Neuronal stem cell (in vitro differentiated cells): Measurements from ENCODE around the gene GRAMD2A.

Experiments used
- DNase-seq: peaks from one replicate; pipeline ENCODE4 v3.0.0-alpha.2; 2013; ENCODE audit warnings: low spot score
- H2AFZ ChIP-seq: one replicate; pipeline ENCODE4 v1.6.1; 2013; ENCODE audit warnings: mild to moderate bottlenecking, low read length, inconsistent platforms
- H2AK5ac ChIP-seq: 2 replicates; pipeline ENCODE4 v1.6.1; 2013; ENCODE audit warnings: low read depth, mild to moderate bottlenecking, inconsistent platforms, low read length, moderate library complexity, mixed read lengths
- H2BK120ac ChIP-seq: 2 replicates; pipeline ENCODE4 v1.6.1; 2013; ENCODE audit warnings: low read depth, mild to moderate bottlenecking, inconsistent platforms, low read length, moderate library complexity, mixed read lengths
- H2BK12ac ChIP-seq: one replicate; pipeline ENCODE4 v1.6.1; 2013; ENCODE audit warnings: low read length, inconsistent platforms
- H2BK15ac ChIP-seq: 2 replicates; pipeline ENCODE4 v1.6.1; 2013; ENCODE audit warnings: mild to moderate bottlenecking, low read length, inconsistent platforms, mixed read lengths
- H2BK5ac ChIP-seq: one replicate; pipeline ENCODE4 v1.6.1; 2013; ENCODE audit warnings: inconsistent platforms, mild to moderate bottlenecking, low read length, moderate library complexity
- H3K14ac ChIP-seq: one replicate; pipeline ENCODE4 v1.6.1; 2013; ENCODE audit warnings: low read length, inconsistent platforms
- H3K18ac ChIP-seq: 2 replicates; pipeline ENCODE4 v1.6.1; 2013; ENCODE audit warnings: low read length, inconsistent platforms
- H3K23ac ChIP-seq: 2 replicates; pipeline ENCODE4 v1.6.1; 2013; ENCODE audit warnings: low read depth, mild to moderate bottlenecking, mixed read lengths, low read length, inconsistent platforms; ENCODE audit not compliant: poor library complexity
- H3K27ac ChIP-seq: replicated peaks from 3 replicates; pipeline ENCODE4 v1.5.1; 2013; ENCODE audit warnings: low read length, inconsistent platforms
- H3K27me3 ChIP-seq, 3 experiments: 2 replicates each; pipeline ENCODE4 v1.6.1; 2013; ENCODE audit warnings: low read length in 3 of 3, mild to moderate bottlenecking in 2 of 3, inconsistent platforms in 1 of 3, low read depth in 1 of 3, mixed read lengths in 1 of 3, moderate library complexity in 1 of 3; ENCODE audit not compliant: control insufficient read depth in 3 of 3, insufficient read depth in 3 of 3
- H3K36me3 ChIP-seq, 2 donors: replicated peaks in 1 of 2; 2 replicates each; pipeline ENCODE4 v1.6.1; 2013; ENCODE audit warnings: low read length in 2 of 2; ENCODE audit not compliant: control insufficient read depth in 2 of 2, insufficient read depth in 2 of 2
- H3K4ac ChIP-seq: 2 replicates; pipeline ENCODE4 v1.6.1; 2013; ENCODE audit warnings: inconsistent platforms, mild to moderate bottlenecking, low read length, moderate library complexity
- H3K4me1 ChIP-seq, 2 donors: 1 replicate in 1 of 2; 2 replicates in 1 of 2; pipeline ENCODE4 v1.6.1; 2013; ENCODE audit warnings: low read length in 2 of 2, low read depth in 1 of 2; ENCODE audit not compliant: control insufficient read depth in 2 of 2, insufficient read depth in 1 of 2
- H3K4me2 ChIP-seq: one replicate; pipeline ENCODE4 v1.6.1; 2013; ENCODE audit warnings: mild to moderate bottlenecking, low read length, inconsistent platforms; ENCODE audit not compliant: insufficient read depth, poor library complexity, severe bottlenecking
- H3K4me3 ChIP-seq, 2 donors: 2 replicates each; pipeline ENCODE4 v1.5.1; 2013; ENCODE audit warnings: low read length in 2 of 2, mild to moderate bottlenecking in 2 of 2, inconsistent platforms in 1 of 2, moderate library complexity in 1 of 2
- H3K79me1 ChIP-seq: one replicate; pipeline ENCODE4 v1.6.1; 2013; ENCODE audit warnings: low read depth, mild to moderate bottlenecking, inconsistent platforms, low read length, moderate library complexity
- H3K9ac ChIP-seq: one replicate; pipeline ENCODE4 v1.6.1; 2013; ENCODE audit warnings: mild to moderate bottlenecking, low read depth, low read length, inconsistent platforms; ENCODE audit not compliant: poor library complexity
- H3K9me3 ChIP-seq, 2 donors: replicated peaks in 1 of 2; 2 replicates each; pipeline versions ENCODE3 to v1.6.1; 2013; ENCODE audit warnings: low read length in 2 of 2, mild to moderate bottlenecking in 2 of 2, inconsistent platforms in 1 of 2, low read depth in 1 of 2, mixed read lengths in 1 of 2, moderate library complexity in 1 of 2; ENCODE audit not compliant: control insufficient read depth in 2 of 2, insufficient read depth in 1 of 2
- H4K8ac ChIP-seq: one replicate; pipeline ENCODE4 v1.6.1; 2013; ENCODE audit warnings: low read depth, mild to moderate bottlenecking, inconsistent platforms, low read length, moderate library complexity
- H4K91ac ChIP-seq: one replicate; pipeline ENCODE4 v1.6.1; 2013; ENCODE audit warnings: low read length, low read depth, mild to moderate bottlenecking, inconsistent platforms; ENCODE audit not compliant: poor library complexity
- WGBS, 2 donors: extraction: QIAGEN DNeasy Blood & Tissue Kit; methylation state at CpG; one replicate each; pipeline ENCODE4 v1.1.7; 2013; ENCODE audit warnings: missing lambda C conversion rate in 2 of 2, mixed read lengths in 1 of 2; ENCODE audit not compliant: insufficient read length in 2 of 2, insufficient replicate concordance in 1 of 2; ENCODE audit errors: extremely low coverage in 2 of 2; 5-methylcytosine and 5-hydroxymethylcytosine counted together

GRAMD2A gene

GRCh38 chr15:72112116-72112515 is 85.5 kb downstream of the GRAMD2A start:
- no peak overlapping the region for H2AK5ac ChIP-seq
- no peak overlapping the region for H3K18ac ChIP-seq
- H2BK5ac ChIP-seq: no peak overlapping the region
- H2BK15ac ChIP-seq: no peak overlapping the region
- no peaks in the 10 kb centered on the region for H3K27me3 ChIP-seq
- no peak overlapping the region for H2BK12ac ChIP-seq
- no peak overlapping the region for H4K8ac ChIP-seq
- no peak overlapping the region for H3K27ac ChIP-seq
- no peak overlapping the region for H3K23ac ChIP-seq
- no peak overlapping the region for H2BK120ac ChIP-seq
- no peak overlapping the region for H3K4ac ChIP-seq
- H3K9me3 ChIP-seq: no peaks in the 10 kb centered on the region
- no peaks in the 10 kb centered on the region for H3K79me1 ChIP-seq
- no peak overlapping the region for H3K9ac ChIP-seq
- H3K4me3 ChIP-seq: no peak overlapping the region
- H3K36me3 ChIP-seq: no peaks in the 10 kb centered on the region
- H2AFZ ChIP-seq: no peak overlapping the region
- no peak overlapping the region for H3K4me2 ChIP-seq
- H3K14ac ChIP-seq: no peak overlapping the region
- no peak for DNase-seq
- no CpG with 5 or more reads among the region's 2 CpGs for WGBS, 2 donors
- H3K4me1 ChIP-seq: peaks cover 0 to 3% of the 10 kb centered on the region in 2 donors
- H4K91ac ChIP-seq: no peak overlapping the region

DNA sequence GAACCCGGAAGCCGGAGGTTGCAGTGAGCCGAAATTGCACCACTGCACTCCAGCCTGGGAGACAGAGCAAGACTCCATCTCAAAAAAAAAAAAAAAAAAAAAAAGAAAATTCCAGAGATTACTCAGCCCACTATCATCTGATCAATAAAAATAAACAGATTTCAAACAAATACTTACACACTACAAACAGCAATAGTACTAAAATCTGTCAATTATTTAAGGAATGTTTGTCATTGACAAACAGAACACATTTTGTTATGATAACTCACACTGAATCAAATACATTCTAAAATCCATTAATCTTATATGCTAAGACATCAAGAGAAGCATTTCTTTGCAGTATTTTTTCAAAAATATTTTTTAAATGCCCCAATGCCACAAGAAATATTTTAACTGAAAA is 87.2 kb downstream of the GRAMD2A start:
- Histone ChIP-seq H3K79me1 (no peaks in the 10 kb centered on the region), H4K8ac (no peak overlapping the region), H3K18ac (no peak overlapping the region), H3K14ac (no peak overlapping the region), H3K4me3 (no peak overlapping the region), H3K27ac (no peak overlapping the region), H2BK120ac (no peak overlapping the region), H2BK12ac (no peak overlapping the region), H4K91ac (no peak overlapping the region), H3K4me1 (no peaks in the 10 kb centered on the region), H2AK5ac (no peak overlapping the region), H2BK5ac (no peak overlapping the region), H2AFZ (no peak overlapping the region), H3K23ac (no peak overlapping the region), H2BK15ac (no peak overlapping the region), H3K27me3 (no peaks in the 10 kb centered on the region), H3K36me3 (no peaks in the 10 kb centered on the region), H3K4me2 (no peak overlapping the region), H3K9me3 (no peaks in the 10 kb centered on the region), H3K4ac (no peak overlapping the region), H3K9ac (no peak overlapping the region)
- no peak for DNase-seq
- WGBS, 2 donors: no CpG with 5 or more reads among the region's 3 CpGs
